GM21360 (cell line): ENCODE data around the gene CSF2RB.

Experiments used
- ATAC-seq: cut with Tn5 transposase; IDR thresholded peaks from one replicate; pipeline ENCODE4 v1.9.1; 2021; ENCODE audit warnings: mild to moderate bottlenecking, moderate library complexity; ENCODE audit not compliant: unreplicated experiment

Gene CSF2RB

GRCh38 chr22:36887162-36887561 lies 26.3 kb upstream of the CSF2RB start:
- no peak for ATAC-seq

GRCh38 chr22:36891646-36892045 lies 21.8 kb upstream of the CSF2RB start:
- ATAC-seq = no peak

GRCh38 chr22:36892292-36892691 lies 21.1 kb upstream of the CSF2RB start:
- no peak for ATAC-seq

GRCh38 chr22:36893262-36893661 lies 20.2 kb upstream of the CSF2RB start:
- ATAC-seq = no peak

- ATAC-seq = no peak
Measured at GRCh38 chr22:36894266-36894665, 19.2 kb upstream of the CSF2RB start.

GRCh38 chr22:36897611-36898010 lies 15.8 kb upstream of the CSF2RB start:
- ATAC-seq = no peak

- no peak for ATAC-seq
Measured at GRCh38 chr22:36898690-36899089, 14.7 kb upstream of the CSF2RB start.

- no peak for ATAC-seq
Measured at GRCh38 chr22:36899498-36899897, 13.9 kb upstream of the CSF2RB start.

GRCh38 chr22:36900225-36900624 lies 13.2 kb upstream of the CSF2RB start:
- no peak for ATAC-seq

- no peak for ATAC-seq
Measured at GRCh38 chr22:36900880-36901279, 12.5 kb upstream of the CSF2RB start.

GRCh38 chr22:36901411-36902142 lies 11.9 kb upstream of the CSF2RB start:
- ATAC-seq = no peak

GRCh38 chr22:36902143-36902926 lies 11.1 kb upstream of the CSF2RB start:
- ATAC-seq = no peak

GRCh38 chr22:36904260-36904880 lies 9.1 kb upstream of the CSF2RB start:
- no peak for ATAC-seq

- no peak for ATAC-seq
Measured at GRCh38 chr22:36907253-36908195, 5.9 kb upstream of the CSF2RB start.

GRCh38 chr22:36910461-36910860 lies 3.0 kb upstream of the CSF2RB start:
- ATAC-seq = no peak

GRCh38 chr22:36911887-36912661 lies 1.4 kb upstream of the CSF2RB start:
- ATAC-seq = no peak

GRCh38 chr22:36912694-36913426 lies 568 bp upstream of the CSF2RB start:
- no peak for ATAC-seq

- ATAC-seq = no peak
Measured at GRCh38 chr22:36914390-36914752, 943 bp downstream of the CSF2RB start.

- ATAC-seq = no peak
Measured at GRCh38 chr22:36916034-36916433, 2.6 kb downstream of the CSF2RB start.
